ENCODE data around the gene FLT1.

GRCh38 chr13:28420704-28421103 lies 74.2 kb downstream of the FLT1 start:
- TF ChIP-seq YY1 (IDR thresholded peaks at IDR 0.05; ENCODE audit: insufficient read depth, insufficient read length) (no peak), ZNF274 (IDR thresholded peaks at IDR 0.05; ENCODE audit: low read depth, low read length) (no peak)

Measured in NT2/D1 (cell line).